GM18907 (cell line): ENCODE results near the gene SLC47A2.
"Not testable (repeated sequence)": the region's sequence is repeated elsewhere in the genome, so short reads cannot be mapped to it uniquely, and the experiment has no call there.

Experiments
- ATAC-seq: cut with Tn5 transposase; IDR thresholded peaks from one replicate; pipeline ENCODE4 v1.9.1; 2021; ENCODE audit warnings: mild to moderate bottlenecking, moderate library complexity; ENCODE audit not compliant: unreplicated experiment

Gene SLC47A2

DNA sequence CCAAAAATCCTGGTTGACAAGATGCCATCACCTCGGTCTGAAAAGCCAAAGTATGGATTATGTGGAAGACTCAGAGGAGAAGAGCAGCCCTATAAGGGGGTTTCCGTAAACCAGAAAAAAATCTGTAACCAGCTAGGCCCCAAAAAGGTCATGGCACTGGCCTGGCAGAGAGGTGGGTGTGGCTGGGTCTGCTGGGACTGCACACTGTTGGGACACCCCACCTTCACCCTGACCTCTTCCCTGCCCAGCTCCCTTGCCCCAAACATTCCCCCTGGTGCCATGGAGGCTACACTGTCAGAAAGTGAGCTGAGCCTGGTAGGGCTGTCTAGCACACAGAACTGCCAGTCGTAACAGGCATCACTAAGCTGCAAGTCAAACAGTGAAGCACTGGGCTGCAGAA is 6.5 kb downstream of the SLC47A2 start:
- ATAC-seq = no peak

DNA sequence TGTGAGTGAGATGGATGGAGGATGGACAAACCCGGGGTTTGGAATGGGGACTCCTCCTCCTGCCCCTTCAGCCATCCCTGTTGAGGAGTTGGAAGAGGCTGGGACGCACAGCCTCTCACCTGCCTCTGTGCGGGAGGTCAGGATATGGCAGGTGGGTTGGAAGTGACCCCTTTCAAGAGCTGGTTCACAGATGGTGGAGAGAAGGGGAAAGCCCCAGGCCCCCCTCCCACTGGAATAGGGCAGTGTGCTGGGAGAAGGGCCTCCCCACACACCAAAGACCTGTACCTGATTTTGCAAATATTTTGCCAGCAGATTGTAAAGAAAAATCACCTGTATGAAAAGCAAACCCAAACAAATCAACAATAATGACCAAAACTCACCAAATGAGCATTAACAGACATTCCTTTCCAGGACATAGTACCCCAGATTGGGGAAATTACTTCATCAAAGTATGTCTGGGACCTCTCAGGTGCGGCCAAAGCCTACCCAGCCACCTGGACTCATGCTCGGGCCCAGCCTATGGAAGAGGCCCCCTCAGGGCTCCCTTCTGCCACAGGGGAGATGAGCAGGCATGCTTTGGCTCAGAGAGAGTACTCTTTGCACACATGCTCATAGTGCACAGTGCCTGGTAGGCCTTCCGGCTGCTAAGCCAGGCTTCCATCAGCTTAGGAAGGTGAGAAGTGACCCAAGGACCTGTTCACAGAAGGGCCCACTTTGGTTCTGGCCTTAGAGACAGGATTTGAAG is 7.8 kb downstream of the SLC47A2 start:
- no peak for ATAC-seq

DNA sequence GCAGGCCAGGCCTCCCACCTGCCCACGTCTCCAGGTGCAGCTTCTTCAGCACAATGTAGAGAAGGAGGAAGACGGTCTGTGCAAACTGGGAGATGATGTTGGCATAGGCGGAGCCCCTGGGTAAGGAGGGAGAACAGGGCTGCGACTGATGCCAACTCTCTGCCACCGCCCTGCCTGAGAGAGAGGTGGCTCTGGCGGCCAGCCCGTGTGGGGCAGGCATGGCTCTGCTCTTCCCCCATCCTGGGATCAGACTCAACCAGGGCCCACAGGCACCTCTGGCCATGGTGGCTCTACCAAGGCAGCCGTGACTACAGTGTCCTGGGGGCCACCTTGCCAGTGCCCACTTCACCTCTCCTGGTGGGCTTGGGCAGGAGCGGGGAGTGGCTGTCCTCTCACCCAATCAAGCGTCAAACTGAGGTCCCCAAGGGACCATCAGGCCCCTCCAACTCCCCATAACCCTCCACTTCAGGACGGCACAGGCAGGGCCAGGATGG is 8.6 kb downstream of the SLC47A2 start:
- ATAC-seq = no peak

DNA sequence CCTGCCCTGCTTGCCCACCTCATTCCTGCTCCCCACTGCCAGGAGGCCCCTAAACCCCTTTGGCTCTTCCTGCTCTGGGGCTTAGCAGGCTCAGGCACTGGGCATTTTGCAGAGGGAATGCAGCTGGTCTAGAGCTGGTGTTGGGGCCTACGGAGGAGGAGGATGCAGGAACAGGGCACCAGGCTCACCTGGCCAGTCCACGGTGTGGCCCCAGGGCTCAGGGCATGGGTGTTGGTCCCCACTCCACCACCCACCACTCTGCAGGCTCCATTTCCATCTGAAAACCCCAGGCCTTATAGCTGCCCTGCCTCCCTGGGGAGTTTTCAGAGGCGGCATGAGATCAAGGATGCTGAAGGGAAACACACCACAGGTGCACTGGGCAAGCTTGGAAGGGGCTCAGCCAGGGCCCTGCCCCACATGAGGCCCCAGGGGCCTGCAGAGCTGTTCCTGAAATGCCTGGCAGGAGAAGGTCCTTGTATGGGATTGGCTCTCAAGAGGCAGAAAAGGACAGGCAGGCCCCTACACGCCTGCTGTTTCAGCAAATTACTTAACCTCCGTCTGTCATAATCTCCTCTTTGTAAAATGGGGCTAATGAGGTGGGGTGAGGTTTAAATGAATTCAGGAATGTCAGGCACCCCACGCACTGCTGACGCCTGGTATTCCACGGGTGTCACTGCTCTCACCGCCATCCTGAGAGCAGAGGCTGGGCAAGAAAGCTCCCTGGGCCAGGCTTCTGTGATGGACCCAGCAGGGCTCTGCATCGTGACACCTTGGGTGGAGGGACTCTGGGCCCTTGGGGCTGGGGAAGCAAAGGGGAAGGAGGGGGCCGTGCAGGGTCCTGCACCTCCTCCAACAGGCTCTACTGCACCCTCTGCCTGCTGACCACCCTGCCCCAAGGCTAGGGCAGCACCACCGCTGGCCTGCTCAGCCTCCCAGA is 9.3 kb downstream of the SLC47A2 start:
- no peak for ATAC-seq

DNA sequence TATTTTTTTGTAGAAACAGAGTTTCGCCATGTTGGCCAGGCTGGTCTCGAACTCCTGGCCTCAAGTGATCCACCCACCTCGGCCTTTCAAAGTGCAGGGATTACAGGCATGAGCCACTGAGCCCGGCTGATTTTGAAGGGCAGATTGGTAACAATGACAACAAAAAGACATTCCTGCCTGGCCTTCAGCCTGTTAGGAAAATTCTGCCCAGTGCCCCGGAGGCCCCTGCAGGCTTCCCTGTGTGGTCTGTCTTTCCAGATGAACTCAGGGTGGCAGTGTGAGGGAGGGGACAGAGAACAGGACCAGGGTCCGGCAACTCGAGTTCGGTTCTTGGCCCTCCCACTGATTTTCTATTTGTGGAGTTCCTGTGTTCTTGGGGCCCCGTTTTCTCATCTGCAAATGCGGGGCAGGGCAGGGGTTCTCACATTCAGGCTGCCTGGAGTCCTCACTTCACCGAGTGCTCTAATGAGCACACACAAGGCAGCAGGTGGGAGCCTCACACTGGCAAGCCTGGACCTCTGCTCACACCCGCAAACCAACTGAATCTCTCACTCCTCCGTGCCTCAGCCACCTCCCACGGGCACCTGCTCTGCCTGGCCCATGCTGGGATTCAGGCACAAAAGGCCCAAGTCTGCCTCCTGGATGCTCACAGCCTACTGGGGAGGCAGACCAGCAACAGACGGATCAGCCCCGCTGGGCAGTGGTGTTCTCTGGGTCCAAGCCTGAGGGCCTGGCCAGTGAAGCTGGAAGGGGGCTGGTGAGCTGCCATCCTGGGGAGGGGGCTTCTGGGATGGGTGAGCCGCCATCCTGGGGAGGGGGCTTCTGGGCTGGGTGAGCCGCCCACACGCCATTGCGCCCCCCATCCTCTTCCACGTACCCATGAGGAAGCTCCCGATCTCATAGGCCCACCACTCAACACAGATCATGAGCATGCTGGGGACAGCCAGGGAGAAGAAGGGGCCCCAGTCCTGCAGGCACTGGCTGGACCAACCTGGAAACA is 10.3 kb downstream of the SLC47A2 start:
- ATAC-seq = no peak

DNA sequence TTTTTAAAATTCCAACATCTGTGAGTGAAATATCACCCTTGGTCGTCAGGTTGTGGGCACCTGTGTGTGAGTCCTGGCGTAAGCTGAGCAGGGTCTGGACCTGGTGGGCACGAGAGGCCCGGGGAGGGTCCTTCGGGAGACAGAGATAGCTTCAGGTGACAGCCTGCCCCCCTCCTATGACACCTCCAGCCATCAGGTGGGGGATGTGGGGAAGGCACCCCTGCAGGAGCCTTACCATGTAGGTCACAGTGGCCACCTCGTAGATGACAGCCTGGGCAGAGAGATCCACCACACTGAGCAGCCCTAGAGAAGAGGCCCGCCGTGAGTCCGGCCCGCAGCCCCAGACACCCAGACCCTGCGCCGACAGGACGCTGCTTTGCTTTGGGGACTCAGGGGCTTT is 11.2 kb downstream of the SLC47A2 start:
- no peak for ATAC-seq

DNA sequence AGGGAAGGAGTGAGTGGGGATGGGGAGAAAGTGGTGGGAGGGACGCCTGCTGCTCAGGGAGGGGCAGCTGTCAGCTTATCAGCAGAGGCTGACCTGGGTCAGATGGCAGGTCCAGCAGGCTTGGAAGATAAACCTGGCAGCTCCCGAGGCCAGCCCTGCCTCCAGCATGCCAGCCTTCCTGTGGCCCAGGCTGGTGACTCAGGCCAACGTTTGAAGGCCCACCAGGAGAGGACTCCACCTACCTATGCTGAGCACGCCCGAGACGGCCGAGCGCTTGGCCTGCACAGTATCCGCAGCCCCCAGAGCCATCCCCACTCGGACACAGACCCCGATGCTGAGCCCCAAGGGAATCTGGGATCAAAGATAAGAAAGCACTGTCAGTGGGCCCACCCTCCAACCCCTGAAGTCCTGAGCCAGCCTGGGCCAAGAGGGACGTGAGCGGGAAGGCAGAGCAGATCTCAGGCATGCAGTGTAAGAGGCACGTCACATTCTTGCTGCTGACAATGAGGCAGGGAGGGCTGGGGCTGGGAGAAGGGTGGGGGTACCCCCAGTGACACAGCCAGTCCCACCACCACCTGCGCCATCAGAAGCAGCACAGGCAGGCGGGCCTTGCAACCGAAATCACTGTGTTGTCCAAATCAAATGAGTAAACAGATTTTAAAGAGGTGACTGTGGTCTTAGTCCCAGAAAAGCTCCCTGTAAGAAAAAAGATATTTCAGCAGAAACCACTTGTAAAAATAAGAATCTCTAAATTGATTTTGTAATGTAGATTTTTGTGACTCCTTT is 12.4 kb downstream of the SLC47A2 start:
- no peak for ATAC-seq

DNA sequence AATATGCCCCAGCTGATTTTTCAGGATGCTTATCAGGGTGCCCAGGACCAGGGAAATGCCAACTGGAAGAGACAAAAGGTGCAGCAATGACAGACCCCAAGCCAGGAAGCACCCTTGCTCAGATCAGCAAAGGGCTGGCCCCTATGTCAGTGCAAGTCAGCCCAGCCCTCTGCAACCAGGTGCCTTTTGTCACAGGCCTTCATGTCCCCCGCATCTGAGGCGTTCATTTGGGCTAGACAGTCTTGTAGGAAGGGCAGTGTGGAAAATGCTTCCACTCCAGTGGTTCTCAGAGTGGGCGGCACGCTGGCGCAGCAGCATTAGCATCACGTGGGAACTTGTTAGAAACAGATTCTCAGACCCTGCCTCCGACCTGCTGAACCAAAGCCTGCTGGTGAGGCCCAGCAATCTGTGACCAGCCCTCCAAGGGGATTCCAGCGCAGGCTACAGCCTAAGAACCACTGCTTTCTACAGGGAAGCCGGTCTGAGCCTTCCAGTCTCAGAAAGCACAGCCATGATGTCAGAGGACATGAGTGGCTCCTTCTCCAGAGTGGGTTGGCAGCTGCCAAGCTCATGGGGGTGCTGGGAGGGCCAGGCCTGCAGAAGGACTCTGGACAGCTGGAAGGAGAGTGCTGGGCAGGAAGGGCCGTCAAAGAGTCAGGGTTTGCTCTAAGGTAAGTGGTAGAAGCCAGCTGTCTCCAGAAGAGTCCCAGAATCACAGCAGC is 13.1 kb downstream of the SLC47A2 start:
- no peak for ATAC-seq

DNA sequence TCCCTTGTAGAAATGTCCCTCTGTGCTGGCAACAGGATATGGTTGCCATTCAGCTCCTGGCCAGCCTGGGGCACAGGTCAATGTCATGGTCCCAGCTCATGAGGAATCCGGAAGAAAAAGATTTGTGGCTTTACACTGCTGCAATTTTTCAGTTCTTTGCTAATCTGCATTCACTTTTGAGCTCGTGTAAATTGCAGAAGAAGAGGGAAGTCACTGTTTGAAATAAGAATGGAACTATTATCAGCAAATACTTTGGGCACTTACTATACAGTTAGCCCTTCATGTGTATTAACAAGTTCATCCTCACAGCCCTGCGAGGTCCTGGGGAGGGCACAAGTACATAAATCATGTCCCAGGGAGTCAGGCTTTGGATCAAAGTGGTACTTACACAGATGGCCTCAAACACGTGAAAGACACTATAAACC is 14.2 kb downstream of the SLC47A2 start:
- ATAC-seq = no peak

DNA sequence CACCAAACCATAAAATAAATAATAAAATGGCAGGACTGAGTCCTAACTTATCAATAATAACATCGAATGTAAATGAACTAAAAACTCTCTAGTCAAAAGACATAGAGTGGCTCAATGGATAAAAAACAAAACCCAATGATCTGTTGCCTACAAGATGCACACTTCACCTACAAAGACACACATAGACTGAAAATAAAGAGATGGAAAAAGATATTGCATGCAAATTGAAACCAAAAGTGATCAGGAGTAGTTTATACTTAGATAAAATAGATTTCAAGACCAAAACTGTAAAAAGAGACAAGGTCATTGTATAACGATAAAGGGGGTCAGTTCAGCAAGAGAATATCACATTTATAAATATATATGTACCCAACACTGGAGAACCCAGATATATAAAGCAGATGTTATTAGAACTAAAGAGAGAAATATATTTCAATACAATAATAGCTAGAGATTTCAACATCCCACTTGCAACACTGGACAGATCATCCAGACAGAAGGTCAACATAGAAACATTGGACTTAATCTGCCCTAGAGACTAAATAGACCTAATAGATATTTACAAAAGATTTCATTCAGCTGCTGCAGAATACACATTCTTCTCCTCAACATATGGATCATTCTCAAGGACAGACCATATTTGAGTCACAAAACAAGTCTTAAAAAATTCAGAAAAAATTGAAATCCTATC is 29.8 kb downstream of the SLC47A2 start:
- ATAC-seq = no peak

DNA sequence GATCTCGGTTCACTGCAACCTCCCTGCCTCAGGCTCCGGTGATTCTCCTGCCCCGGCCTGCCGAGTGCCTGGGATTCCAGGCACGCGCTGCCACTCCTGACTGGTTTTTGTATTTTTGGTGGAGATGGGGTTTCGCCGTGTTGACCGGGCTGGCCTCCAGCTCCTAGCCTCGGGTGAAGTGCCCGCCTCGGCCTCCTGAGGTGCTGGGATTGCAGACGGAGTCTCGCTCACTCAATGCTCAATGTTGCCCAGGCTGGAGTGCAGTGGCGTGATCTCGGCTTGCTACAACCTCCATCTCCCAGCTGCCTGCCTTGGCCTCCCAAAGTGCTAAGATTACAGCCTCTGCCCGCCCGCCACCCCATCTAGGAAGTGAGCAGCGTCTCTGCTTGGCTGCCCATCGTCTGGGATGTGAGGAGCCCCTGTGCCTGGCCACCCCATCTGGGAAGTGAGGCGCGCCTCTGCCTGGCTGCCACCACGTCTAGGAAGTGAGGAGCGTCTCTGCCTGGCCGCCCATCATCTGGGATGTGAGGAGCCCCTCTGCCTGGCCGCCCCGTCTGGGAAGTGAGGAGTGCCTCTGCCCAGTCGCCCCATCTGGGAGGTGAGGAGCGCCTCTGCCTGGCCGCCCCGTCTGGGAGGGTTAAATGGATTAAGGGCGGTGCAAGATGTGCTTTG is 31.3 kb downstream of the SLC47A2 start:
- ATAC-seq = not testable (repeated sequence)

DNA sequence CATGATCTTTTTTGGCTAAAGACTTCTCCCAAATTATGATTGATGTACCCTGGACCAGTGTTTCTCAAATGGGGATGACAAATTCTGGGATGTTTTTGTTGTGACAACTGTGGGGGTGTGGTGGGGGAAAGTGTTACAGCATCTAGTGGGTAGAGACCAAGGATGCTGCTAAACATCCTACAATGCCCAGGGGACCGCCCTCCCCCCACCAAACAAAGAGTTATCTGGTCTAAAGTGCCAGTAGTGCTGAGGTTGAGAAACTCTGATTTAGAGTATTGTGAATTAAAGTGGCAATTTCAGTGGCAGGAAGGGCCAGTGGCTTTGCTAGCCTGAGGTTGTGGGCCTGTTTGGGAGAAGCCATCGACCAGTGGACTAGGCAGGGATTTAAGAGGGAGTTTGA is 33.3 kb downstream of the SLC47A2 start:
- no peak for ATAC-seq

DNA sequence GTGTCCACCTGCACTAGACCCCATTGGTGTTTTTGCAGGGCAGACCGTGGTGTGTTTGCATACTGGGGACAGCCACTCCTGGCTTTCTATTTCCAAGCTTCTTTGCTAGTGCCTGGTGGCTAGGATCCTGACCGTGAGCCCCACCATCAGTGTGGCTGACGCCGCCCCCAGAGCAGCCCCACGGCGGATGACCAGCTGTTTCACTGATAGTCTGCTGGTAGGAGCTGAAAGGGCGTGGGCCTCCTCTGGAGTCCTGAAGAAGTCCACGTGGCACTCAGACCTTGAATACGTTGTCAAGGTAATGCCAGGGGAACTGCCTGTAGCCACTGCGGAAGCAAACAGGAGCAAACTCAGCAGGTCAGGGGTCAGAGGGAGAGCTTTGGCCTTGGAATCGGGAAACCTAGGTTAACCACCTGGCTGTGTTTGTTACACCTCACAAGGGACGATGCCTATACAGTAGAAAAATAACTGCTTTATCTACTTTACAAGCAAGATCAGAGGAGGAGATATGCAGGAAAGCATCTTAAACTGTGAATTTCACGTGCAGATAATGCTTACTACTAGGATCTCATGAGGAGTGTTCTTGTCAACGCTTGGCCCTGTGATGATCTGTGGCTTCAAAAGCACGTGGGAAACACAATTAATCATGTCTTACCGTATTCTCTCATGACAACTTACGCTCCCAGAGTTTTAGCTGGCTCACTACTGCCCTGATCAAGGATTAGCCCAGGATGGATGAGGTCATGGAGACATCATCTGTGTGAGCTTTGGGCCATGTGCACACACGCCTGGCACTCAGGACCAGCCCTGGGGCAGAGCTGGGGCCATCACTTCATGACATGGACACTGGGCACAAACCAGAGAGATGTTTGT is 37.6 kb downstream of the SLC47A2 start:
- ATAC-seq = no peak

DNA sequence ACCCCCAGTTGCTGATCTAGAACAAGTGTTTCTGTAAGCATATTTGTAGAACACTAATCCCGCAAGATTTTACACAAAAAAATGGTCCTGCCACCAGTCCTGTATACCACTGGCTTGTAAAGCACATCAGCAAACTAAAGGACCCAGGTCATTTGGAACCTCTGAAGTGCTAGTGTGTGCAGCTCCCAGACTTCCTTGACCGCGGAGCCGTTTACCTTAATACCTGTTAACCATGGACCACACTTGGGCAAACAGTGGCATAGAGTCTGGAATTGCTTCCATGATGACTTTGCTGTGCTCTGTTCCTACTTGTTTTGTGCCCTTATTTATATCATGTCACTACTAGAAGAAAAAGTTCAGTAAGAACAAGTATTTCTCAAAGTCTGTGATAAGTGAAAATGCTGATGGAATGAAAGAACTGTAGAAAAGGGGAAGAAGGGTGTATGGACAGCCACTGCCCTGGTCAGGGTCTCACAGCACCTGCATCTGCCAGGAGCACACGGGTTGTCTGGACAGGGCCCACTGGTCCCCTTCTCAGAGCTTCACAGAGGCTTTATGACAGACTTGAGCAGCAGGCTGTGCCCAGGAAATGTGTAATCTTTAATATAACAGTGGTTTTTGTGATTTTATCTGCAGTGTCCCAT is 38.5 kb downstream of the SLC47A2 start:
- no peak for ATAC-seq

DNA sequence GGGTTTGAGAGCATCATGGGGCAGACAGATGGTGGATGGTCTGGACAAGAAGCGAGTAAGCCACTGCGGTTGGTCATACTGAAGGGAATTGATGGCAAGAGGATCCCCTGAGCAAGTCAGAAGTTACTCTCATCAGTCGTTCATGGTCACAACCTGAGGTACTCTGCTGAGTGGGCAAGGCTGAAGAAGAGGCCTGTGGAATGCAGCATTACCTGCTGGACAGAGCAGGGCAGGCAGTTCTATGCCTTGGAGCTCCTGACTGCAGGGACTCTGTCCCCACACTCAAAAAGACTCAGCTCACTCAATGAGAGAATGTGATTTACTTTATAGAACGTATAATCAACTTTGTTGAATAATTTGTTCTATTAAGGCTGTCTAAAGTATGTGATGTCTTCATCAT is 39.5 kb downstream of the SLC47A2 start:
- ATAC-seq = no peak

DNA sequence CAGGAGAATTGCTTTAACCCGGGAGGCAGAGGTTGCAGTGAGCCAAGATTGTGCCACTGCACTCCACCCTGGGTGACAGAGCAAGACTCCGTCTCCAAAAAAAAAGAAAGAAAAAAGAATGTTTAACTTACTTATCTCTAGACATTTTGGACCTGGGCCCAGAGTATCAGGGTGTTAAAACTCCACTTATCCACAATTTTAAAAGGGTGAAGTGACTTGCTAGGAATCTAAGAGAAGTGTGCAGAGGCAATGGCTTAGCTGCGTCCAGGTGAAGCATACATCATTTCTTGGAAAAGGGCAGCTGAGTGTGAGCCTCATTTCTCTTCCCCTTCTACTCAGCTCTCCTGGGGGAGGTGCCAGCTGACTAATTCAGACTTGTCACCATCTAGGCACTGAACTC is 42.8 kb downstream of the SLC47A2 start:
- no peak for ATAC-seq
